NCI-H187 (cell line): ENCODE results near the gene NREP.

Experiments
- DNase-seq, 2 experiments: peaks; one replicate each; lab custom pipeline; 2025; lab: John Stamatoyannopoulos, UW

NREP gene, protein sequence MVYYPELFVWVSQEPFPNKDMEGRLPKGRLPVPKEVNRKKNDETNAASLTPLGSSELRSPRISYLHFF

GRCh38 chr5:111756581-111757354 lies at the start of gene NREP:
Gene NREP, minus strand, starts transcription at chr5:111757194. Its CDS starts 1,422 bp downstream, at chr5:111755772.
- peak; percentile 63 to 89 for DNase-seq

GRCh38 chr5:111806753-111807152 lies 49.8 kb upstream of the NREP start:
- no peak for DNase-seq

- DNase-seq: no peak
Observed at GRCh38 chr5:111806156-111806555, 49.2 kb upstream of the NREP start.

DNA sequence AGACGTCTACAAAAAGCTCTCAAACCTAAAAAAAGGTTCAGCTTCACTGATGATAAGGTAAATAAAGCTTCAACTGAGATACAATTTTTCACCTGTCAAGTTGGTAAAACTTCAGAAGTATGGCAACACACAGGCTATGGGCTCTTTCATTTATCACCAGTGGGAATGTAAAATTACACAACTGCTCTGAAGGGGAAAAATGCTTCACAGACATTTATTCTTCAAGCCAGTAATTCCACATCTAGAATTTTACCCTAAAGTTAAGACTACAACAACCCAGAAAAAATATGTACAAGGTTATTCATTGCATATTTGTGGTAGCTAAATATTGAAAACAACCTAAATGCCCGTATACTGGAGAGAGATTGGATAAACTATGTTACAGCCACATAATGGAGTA lies 48.1 kb upstream of the NREP start:
- DNase-seq: no peak

DNA sequence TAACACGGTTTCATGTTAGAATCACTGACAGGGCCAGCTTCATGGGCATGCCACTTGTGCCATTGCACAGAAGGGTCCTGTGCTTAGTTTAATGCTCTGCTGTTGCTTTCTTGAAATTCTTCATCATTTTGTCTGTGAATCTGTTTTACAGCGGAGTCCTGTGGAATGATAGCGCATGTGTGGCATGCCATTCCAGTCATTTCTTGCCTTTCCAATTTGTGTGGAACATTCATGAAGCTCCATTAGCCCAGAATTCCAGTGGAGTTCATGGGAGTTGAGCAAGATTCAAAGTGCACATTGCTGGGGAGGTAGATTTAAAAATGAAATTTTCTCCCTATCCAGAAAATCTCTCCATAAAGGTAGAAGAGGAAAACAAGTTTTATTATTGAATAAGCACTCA lies 43.4 kb upstream of the NREP start:
- DNase-seq: no peak

DNA sequence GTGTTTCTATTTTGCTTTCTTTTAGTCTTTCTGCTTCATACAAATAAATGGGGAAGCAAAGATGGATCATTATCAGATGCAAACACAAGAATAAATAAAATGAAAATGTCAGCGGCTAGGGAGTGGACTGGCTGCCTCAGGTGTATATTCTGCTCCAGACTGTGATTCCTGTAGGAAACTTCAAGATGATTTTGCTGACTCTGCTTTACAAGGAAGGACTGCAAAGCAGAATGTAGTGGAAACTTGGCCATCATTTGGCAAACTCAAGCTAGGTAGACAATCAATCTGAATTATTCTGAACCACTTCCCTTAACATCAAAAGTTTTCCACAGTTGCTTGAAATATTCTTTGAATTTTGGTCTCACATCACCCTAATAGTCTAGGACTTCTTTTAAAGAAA lies 38.1 kb upstream of the NREP start:
- no peak for DNase-seq

DNA sequence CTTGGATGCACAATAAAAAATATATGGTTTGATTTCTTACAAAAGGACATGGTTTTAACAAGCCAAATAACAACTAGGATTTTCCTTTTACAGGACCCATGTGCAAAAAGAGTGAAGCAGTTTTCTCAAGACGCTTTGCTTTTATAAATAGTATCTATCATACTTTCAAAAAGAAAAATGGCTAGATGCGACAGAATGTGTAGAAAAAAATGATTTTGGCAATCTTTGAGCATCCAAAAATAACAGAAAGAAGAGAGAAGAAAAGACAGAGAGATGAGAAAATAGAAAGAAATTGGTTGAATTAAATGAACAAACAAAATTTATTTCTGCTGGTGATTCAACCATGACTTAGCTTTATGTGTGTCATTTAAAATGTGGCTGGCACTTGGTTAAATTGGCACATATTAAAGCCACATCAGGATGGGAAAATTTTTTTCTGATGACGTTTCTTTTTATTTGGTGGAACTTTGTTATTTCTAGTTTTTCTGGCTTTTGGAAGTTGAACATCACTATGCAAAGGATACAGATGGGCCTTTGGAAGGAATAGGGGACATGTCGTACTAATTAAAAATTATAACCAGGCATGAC lies 35.6 kb upstream of the NREP start:
- no peak for DNase-seq

GRCh38 chr5:111790295-111790694 lies 33.3 kb upstream of the NREP start:
- DNase-seq: no peak

GRCh38 chr5:111787006-111787405 lies 30.0 kb upstream of the NREP start:
- no peak for DNase-seq

DNA sequence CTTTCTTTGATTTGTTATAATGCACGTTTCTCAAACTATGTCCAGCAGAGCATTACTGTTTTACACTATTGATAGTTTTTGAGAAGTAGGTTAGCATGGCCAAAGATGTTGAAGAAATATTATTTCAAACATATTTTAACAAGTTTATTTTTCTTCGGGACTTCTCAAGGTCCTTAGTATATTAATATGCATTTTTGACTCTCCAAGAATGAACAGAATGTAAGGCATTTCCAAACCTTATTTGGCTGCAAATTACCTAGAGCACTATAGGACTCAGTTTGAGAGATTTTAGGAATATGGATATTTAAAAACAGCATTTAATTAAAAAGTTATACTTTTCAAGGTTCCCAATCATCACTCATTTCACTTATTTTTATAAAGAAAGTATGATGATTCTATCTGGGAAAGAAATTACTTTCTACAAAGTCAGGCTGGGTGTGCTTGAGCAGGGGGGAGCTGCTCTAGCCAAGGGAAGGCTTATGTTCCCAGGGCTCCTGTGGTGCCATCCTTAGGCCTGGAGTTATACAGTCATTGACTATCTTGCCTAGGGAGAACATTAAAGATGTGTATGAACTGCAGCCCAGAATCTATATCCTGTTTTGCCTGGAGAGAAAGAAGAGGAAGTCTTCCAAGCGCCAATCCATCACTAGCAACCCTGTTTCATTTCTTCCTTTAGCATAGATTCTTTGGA lies 27.6 kb upstream of the NREP start:
- DNase-seq: no peak

- no peak for DNase-seq
Observed at GRCh38 chr5:111783537-111783936, 26.5 kb upstream of the NREP start.

GRCh38 chr5:111782216-111782615 lies 25.2 kb upstream of the NREP start:
- no peak for DNase-seq

DNA sequence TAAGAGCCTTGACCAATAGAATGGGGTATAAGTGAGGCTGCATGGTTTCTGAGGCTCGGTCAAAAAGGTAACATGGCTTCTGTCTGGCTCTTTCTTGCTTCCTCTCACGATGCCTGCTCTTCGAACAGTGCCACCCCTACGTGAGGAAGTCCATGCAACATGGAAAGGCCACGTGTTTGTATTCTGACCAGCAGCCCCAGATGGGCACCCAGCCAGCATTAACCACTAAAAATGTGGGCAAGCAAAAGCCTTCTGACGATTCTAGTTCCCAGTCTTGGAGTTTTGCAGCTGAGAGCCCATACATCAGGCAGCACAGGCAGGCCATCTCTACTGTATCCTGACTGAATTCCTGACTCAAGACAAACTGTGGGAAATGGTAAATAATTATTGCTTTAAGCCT lies 24.2 kb upstream of the NREP start:
- DNase-seq: no peak

- peak; percentile 8 to 10 for DNase-seq
Observed at GRCh38 chr5:111779922-111780292, 22.9 kb upstream of the NREP start.

DNA sequence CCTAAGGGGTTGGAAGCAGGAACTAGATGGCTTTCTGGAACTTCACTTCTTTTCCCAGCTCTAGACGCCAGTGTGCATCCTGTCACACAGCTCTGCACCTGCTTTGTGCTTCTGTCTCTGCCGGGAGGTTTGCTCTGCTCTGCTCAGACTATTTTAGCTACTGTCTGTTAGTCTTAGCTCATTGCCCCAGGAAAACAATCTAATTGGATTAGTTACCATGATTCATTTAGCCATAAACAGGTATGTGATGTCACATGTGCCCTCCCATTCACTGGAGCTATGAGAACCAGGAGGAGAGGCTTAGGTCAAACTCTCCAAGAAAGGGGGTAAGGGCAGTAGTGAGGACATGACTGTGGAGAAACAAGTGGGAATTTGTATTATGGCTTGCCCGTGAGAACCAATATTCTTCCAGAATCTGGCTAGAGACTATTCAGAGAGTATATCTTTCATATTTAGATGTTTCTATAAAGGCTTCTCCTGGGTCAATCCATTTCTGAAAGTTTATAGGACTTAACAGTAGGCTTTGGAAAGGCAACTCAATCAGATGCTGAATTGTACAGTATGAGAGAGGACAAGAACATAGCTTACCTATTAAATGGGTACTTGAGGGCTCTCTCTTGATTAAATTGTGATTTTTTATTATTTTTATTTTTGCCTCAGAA lies 22.4 kb upstream of the NREP start:
- DNase-seq: no peak

DNA sequence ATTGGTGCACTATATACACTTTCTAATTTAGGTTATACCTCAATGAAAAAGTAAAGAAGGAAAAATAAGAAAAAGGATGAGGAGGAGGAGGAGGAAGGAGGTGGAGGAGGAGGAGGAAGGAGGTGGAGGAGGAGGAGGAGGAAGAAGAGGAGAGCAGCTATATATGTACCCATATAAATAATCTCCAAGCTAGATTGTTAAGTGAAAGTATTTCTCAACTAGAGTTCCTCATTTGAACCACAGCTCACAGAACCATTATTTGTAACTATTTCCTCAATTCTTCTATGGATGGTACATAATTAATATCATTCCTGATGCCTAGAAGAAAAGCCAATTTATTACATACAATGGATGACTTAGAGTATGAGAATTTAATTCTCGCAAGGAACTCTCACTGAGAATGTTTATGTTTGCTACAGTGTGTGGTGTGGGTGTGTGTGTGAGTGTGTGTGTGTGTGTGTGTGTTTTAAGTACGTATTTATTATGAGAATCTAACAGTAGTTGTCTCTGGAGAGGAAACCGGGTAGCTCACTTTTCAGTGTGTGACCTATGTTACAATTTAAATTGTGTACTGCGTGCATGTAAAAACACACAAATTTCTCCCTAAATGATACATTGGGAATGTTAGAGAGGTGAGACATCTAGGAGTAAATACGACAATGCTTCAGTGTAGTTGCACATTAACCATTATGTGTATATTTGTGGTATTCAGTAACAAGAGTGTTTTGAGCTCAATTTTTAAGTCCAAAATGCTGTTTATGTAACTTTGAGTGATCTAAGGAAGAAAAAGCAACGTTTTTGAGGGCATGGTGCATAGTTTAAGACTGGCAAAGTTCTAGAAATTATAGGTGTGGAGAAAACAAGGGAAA lies 20.2 kb upstream of the NREP start:
- DNase-seq: no peak

- no peak for DNase-seq
Observed at GRCh38 chr5:111775224-111775623, 18.2 kb upstream of the NREP start.

DNA sequence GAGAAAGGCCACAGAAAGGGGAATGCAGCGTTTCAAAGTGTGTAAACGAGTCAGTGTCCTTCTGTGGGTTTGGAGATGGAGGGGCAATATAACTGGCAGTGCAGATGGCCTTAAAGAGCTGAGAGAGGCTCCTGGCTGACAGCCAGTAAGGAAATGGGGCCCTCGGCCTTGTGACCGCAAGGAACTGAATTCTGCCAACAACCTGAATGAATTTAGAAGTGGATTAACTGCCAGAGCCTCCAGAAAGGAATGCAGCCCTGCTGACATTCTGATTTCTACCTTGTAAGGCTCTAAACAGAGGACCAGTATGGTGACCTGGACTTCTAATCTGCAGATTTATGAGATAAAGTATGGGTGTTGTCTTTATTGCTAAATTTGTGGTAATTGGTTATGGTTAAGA lies 17.5 kb upstream of the NREP start:
- peak; percentile 21 to 66 for DNase-seq

- peak in 1 of 2 experiments; percentile 6 for DNase-seq
Observed at GRCh38 chr5:111772456-111773122, 15.6 kb upstream of the NREP start.

- no peak for DNase-seq
Observed at GRCh38 chr5:111769541-111769940, 12.5 kb upstream of the NREP start.
